Ovary (tissue), 9 donors: ENCODE data around the gene DNALI1. TPM values are rescaled to one million over a fixed set of nuclear protein-coding genes. Genes with fewer than 3 reads are reported as not detected.

Source experiments
- DNase-seq, 5 donors: peaks; one replicate each; pipeline ENCODE4 v3.0.0-alpha.2; 2019 to 2020
- H3K27ac ChIP-seq, 2 donors: fragments of 200-600 bp; one replicate each; pipeline versions ENCODE4 v1.5.1 to v1.8.0; 2019 to 2022
- H3K27me3 ChIP-seq: fragments of 200-600 bp; one replicate; pipeline ENCODE4 v1.8.0; 2022
- H3K36me3 ChIP-seq: fragments of 200-600 bp; sonication (generic); one replicate; pipeline ENCODE4 v1.5.1; 2019
- H3K4me1 ChIP-seq: one replicate; pipeline ENCODE4 v1.8.1; 2013; ENCODE audit warnings: mild to moderate bottlenecking, moderate library complexity; ENCODE audit not compliant: insufficient read depth
- H3K4me3 ChIP-seq: fragments of 200-600 bp; sonication (generic); one replicate; pipeline ENCODE4 v1.5.1; 2017
- H3K9me3 ChIP-seq, 2 donors: fragments of 200-600 bp in 1 of 2; sonication (generic) in 1 of 2; one replicate each; pipeline versions ENCODE4 v1.5.1 to v1.8.1; 2013 to 2019; ENCODE audit warnings: mild to moderate bottlenecking in 1 of 2, moderate library complexity in 1 of 2
- EP300 ChIP-seq: sonication (generic); formaldehyde crosslinking; IDR thresholded peaks from one replicate; pipeline ENCODE4 v1.6.1; 2017; ENCODE audit warnings: antibody characterized with exemption
- POLR2A ChIP-seq: fragments of 450-650 bp; IDR thresholded peaks from one replicate; pipeline ENCODE4 v1.6.1; 2017; ENCODE audit warnings: antibody characterized with exemption, mild to moderate bottlenecking, moderate library complexity
- WGBS, 3 donors: extraction: QIAGEN DNeasy Blood & Tissue Kit in 1 of 3; methylation state at CpG; one replicate each; pipeline versions ENCODE4 v1.1.5 to v1.1.7; 2013 to 2017; 5-methylcytosine and 5-hydroxymethylcytosine counted together
- intact Hi-C, 4 donors: fragments of 100-400 bp; cut with DNase I; formaldehyde crosslinking; loops; one replicate each; pipeline versions ENCODE4 v1.11.0 to v1.15.1; 2022 to 2023
- polyA plus RNA-seq, 2 donors: library from polyadenylated mRNA; stranded (reverse); fragments of 200-250 nt in 1 of 2; fragments of 350-450 nt in 1 of 2; fragmentation: Illumina TruSeq in 1 of 2; extraction: RNeasy Lipid Tissue Mini Kit (QIAGEN cat#74804) in 1 of 2; gene quantifications; one replicate each; pipeline ENCODE4 v1.2.3, GENCODE V29; 2013 to 2014
- total RNA-seq, 7 donors: library from RNA; depleted of rRNA in 2 of 7; stranded (reverse); fragments of >200 nt in 2 of 7; fragmentation: NEBNext Ultra II Directional in 3 of 7; extraction: Animal tissue kit (Norgen Biotek cat#: 25700) in 3 of 7; gene quantifications; one replicate each; pipeline versions ENCODE4 v1.1.0 to v1.2.4, GENCODE V29; 2016 to 2023
- TF ChIP-seq, protein P1 (sequence below), 3 donors: fragments of 450-650 bp in 2 of 3; fragments of 200-600 bp in 1 of 3; IDR thresholded peaks; one replicate each; pipeline versions ENCODE4 v1.5.1 to v1.8.0; 2016 to 2022; ENCODE audit warnings: antibody characterized with exemption in 3 of 3, mild to moderate bottlenecking in 1 of 3
- donor health status: DM: no; HTN: no; CAD: no; lungs with moderate emphysema.
- donor health status: DM: no; HTN: no; CAD: no.
- donor health status: Bipolar disorder and iron deficiency.
- donor health status: DM: yes; HTN: yes; CAD: no.
- donor health status: DM: no; HTN: no; CAD: no.
- donor health status: DM: yes; HTN: yes; CAD: no.

Gene DNALI1
- total and polyA plus RNA-seq, 9 donors, result 13.0 to 37.6 (median 17.8) TPM

DNA sequence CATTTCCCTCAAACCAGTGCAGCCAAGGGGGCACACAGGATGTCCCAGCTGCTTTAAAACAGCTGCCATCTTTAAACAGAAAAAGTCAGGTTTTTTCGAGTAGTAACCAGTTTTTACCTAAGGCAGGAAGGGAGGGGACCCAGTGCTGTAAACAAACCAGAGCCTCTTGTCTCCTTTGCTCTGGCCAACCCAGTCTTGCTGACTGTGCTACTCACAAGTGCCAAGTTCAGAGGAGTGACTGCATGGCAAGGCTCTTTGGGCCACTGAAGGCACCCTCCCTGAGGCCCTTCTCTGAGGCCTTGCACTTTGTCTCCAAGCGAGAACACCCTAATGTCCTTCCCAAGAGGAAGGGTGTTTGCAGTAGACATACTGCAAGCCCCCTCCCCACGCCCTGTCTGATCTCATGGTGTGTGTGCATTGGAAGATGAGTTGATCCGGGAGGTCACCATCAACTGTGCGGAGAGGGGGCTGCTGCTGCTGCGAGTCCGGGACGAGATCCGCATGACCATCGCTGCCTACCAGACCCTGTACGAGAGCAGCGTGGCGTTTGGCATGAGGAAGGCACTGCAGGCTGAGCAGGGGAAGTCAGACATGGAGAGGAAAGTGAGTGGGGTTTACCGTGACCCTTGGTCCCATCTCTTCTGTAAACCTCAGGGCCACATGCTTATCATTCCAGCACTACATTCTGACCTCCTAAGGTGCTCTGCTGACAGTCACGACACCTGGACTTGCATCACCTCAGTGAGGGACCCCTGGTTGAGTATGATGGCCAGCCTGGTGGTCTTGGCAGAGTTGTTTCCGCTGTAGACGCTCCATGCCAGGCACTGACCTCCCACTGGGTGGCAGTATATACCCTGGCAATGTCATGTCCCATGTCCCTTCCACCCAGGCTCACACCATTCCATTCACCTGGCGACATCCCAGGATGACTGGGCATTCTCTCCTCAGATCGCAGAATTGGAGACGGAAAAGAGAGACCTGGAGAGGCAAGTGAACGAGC is 4.7 kb downstream of the DNALI1 start:
- H3K4me3 ChIP-seq, result no peak overlapping the region
- no peaks in the 10 kb centered on the region for H3K9me3 ChIP-seq
- intact Hi-C loops, result no loop called here
- no peaks in the 10 kb centered on the region for H3K27me3 ChIP-seq
- no peak for TF ChIP-seq POLR2A
- TF ChIP-seq, protein P1, sequence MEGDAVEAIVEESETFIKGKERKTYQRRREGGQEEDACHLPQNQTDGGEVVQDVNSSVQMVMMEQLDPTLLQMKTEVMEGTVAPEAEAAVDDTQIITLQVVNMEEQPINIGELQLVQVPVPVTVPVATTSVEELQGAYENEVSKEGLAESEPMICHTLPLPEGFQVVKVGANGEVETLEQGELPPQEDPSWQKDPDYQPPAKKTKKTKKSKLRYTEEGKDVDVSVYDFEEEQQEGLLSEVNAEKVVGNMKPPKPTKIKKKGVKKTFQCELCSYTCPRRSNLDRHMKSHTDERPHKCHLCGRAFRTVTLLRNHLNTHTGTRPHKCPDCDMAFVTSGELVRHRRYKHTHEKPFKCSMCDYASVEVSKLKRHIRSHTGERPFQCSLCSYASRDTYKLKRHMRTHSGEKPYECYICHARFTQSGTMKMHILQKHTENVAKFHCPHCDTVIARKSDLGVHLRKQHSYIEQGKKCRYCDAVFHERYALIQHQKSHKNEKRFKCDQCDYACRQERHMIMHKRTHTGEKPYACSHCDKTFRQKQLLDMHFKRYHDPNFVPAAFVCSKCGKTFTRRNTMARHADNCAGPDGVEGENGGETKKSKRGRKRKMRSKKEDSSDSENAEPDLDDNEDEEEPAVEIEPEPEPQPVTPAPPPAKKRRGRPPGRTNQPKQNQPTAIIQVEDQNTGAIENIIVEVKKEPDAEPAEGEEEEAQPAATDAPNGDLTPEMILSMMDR (IDR thresholded peaks at IDR 0.05), result no peak
- no peak for TF ChIP-seq EP300
- 88 to 93% (median 90%) methylated on average over 21 of the region's 21 CpGs for WGBS, 3 donors
- peak in 1 of 5 donors; percentile 28 for DNase-seq
- H3K4me1 ChIP-seq, result peaks cover 5% of the 10 kb centered on the region
- H3K27ac ChIP-seq, result no peak overlapping the region
- H3K36me3 ChIP-seq, result no peaks in the 10 kb centered on the region

DNA sequence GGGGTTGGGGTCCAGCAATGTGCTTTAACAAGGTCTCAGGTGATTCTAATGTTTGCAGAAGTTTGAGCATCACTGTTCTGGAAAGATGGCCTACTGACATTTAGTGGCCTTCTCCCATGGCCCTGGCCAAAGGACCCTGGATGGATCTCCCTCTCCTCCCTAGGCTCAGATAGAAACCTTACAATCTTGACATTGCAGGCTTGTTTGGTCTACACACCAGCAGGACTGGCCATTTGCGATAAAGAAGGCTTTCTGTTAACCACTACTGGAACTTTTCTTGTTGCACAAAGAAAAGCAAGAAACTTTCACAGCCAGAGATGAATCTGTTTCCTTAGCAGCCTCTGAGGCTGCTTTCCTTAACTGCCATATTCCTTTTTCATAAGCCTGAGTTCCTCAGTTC is 6.2 kb downstream of the DNALI1 start:
- Histone ChIP-seq H3K36me3 (no peaks in the 10 kb centered on the region), H3K4me1 (peaks cover 1% of the 10 kb centered on the region), H3K27me3 (no peaks in the 10 kb centered on the region), H3K9me3 (no peaks in the 10 kb centered on the region), H3K27ac (no peak overlapping the region), H3K4me3 (no peak overlapping the region)
- intact Hi-C loops, result no loop called here
- TF ChIP-seq POLR2A (no peak), EP300 (no peak)
- TF ChIP-seq, protein P1 (IDR thresholded peaks at IDR 0.05), result no peak
- DNase-seq, result no peak
- 15 to 52% (median 22%) methylated on average over 1 of the region's 1 CpG for WGBS, 3 donors

DNA sequence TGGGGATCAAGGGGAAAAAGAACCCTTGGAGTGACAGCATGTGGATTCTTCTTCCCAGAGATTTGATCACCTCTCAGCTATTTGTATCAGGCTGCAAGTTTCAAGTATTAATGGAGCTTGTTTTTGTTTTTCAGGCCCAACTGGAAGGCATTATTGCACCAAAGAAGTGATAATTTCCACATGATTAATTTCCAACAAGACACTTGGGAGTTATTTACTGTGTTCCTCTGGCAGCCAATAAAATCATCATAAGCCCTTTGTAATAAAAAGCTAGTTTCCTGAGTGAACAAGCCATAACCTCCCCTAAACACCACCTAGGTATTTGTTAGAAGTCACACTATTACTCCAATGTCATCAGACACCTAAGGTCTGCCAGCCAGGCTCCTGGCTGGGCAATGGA is 8.2 kb downstream of the DNALI1 start:
- intact Hi-C loops, result no loop called here
- peaks cover 1% of the 10 kb centered on the region for H3K4me1 ChIP-seq
- no peaks in the 10 kb centered on the region for H3K27me3 ChIP-seq
- no peaks in the 10 kb centered on the region for H3K9me3 ChIP-seq
- TF ChIP-seq, protein P1 (IDR thresholded peaks at IDR 0.05), result no peak
- no peak for TF ChIP-seq EP300
- no peak for TF ChIP-seq POLR2A
- H3K4me3 ChIP-seq, result no peak overlapping the region
- DNase-seq, result no peak
- H3K27ac ChIP-seq, result no peak overlapping the region
- H3K36me3 ChIP-seq, result no peaks in the 10 kb centered on the region

DNA sequence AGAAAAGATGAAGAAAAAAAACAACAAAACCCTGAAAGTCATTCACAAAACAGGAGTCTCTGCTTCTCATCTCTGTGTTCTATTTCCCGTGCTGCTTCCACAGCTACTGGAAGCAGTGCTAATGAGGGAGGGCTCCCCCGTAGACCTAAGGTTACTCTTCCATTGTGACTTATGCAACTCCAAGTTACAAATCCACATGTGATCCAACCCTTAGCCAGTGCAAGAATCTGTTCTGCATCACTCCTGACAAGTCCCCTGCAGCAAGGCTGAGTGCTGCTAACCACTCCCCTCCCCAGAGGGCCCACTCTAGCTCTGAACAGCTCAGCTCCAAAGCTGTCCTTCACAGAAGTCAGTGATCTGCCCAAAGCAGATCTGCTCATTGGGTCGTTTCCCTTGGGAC is 10.3 kb downstream of the DNALI1 start:
- no peaks in the 10 kb centered on the region for H3K9me3 ChIP-seq
- no peak overlapping the region for H3K4me3 ChIP-seq
- H3K36me3 ChIP-seq, result no peaks in the 10 kb centered on the region
- no peak for DNase-seq
- intact Hi-C loops, result no loop called here
- 59 to 70% (median 69%) methylated on average over 3 of the region's 3 CpGs for WGBS, 3 donors
- H3K4me1 ChIP-seq, result no peaks in the 10 kb centered on the region
- no peaks in the 10 kb centered on the region for H3K27me3 ChIP-seq
- TF ChIP-seq EP300 (no peak), POLR2A (no peak)
- TF ChIP-seq, protein P1 (IDR thresholded peaks at IDR 0.05), result no peak
- H3K27ac ChIP-seq, result no peak overlapping the region
